ENCODE results near the gene TCF7L1. TPM values are rescaled to one million over a fixed set of nuclear protein-coding genes. Genes with fewer than 3 reads are reported as not detected.
"Not testable (repeated sequence)": the region's sequence is repeated elsewhere in the genome, so short reads cannot be mapped to it uniquely, and the experiment has no call there.

Gene TCF7L1
- total RNA-seq, 1 donor from 2014 or later = 6.6 TPM

- Mint-ChIP-seq H3K9me3 (ENCODE audit: unreplicated experiment) (peaks cover 5% of the 10 kb centered on the region), H3K27me3 (ENCODE audit: unreplicated experiment) (peaks cover 5% of the 10 kb centered on the region), H3K36me3 (ENCODE audit: unreplicated experiment) (peaks cover 3% of the 10 kb centered on the region), H3K4me1 (ENCODE audit: low read depth, unreplicated experiment) (peaks cover 22% of the 10 kb centered on the region), H3K27ac (ENCODE audit: unreplicated experiment) (no peak overlapping the region), H3K4me3 (ENCODE audit: unreplicated experiment) (no peak overlapping the region)
- TF ChIP-seq CTCF (IDR thresholded peaks at IDR 0.05; ENCODE audit: partially characterized antibody, unreplicated experiment) = no peak
- DNase-seq = no peak
Observed at GRCh38 chr2:85329181-85329651, 196.0 kb downstream of the TCF7L1 start.

GRCh38 chr2:85329701-85330100, 196.5 kb downstream of the TCF7L1 start:
- H3K27me3 Mint-ChIP-seq (ENCODE audit: unreplicated experiment); H3K36me3 Mint-ChIP-seq (ENCODE audit: unreplicated experiment); DNase-seq; H3K4me3 Mint-ChIP-seq (ENCODE audit: unreplicated experiment); H3K9me3 Mint-ChIP-seq (ENCODE audit: unreplicated experiment); H3K27ac Mint-ChIP-seq (ENCODE audit: unreplicated experiment): not testable (repeated sequence)
- H3K4me1 Mint-ChIP-seq (ENCODE audit: low read depth, unreplicated experiment) = peaks cover 22% of the 10 kb centered on the region

- no peak overlapping the region for H3K4me3 Mint-ChIP-seq (ENCODE audit: unreplicated experiment)
- H3K9me3 Mint-ChIP-seq (ENCODE audit: unreplicated experiment) = peaks cover 2% of the 10 kb centered on the region
- DNase-seq = no peak
- peaks cover 10% of the 10 kb centered on the region for H3K4me1 Mint-ChIP-seq (ENCODE audit: low read depth, unreplicated experiment)
- peaks cover 3% of the 10 kb centered on the region for H3K36me3 Mint-ChIP-seq (ENCODE audit: unreplicated experiment)
- H3K27ac Mint-ChIP-seq (ENCODE audit: unreplicated experiment) = no peak overlapping the region
- peaks cover 5% of the 10 kb centered on the region for H3K27me3 Mint-ChIP-seq (ENCODE audit: unreplicated experiment)
- no peak for TF ChIP-seq CTCF (IDR thresholded peaks at IDR 0.05; ENCODE audit: partially characterized antibody, unreplicated experiment)
Observed at GRCh38 chr2:85330839-85331636, 197.8 kb downstream of the TCF7L1 start.

- not testable (repeated sequence) for H3K4me1 Mint-ChIP-seq (ENCODE audit: low read depth, unreplicated experiment); H3K9me3 Mint-ChIP-seq (ENCODE audit: unreplicated experiment); H3K27ac Mint-ChIP-seq (ENCODE audit: unreplicated experiment); H3K4me3 Mint-ChIP-seq (ENCODE audit: unreplicated experiment); H3K27me3 Mint-ChIP-seq (ENCODE audit: unreplicated experiment); DNase-seq; H3K36me3 Mint-ChIP-seq (ENCODE audit: unreplicated experiment)
Observed at GRCh38 chr2:85333877-85334276, 200.7 kb downstream of the TCF7L1 start.

- Mint-ChIP-seq H3K4me1 (ENCODE audit: low read depth, unreplicated experiment) (no peaks in the 10 kb centered on the region), H3K9me3 (ENCODE audit: unreplicated experiment) (no peaks in the 10 kb centered on the region), H3K36me3 (ENCODE audit: unreplicated experiment) (no peaks in the 10 kb centered on the region), H3K27me3 (ENCODE audit: unreplicated experiment) (peaks cover 2% of the 10 kb centered on the region), H3K27ac (ENCODE audit: unreplicated experiment) (no peak overlapping the region), H3K4me3 (ENCODE audit: unreplicated experiment) (no peak overlapping the region)
- no peak for TF ChIP-seq CTCF (IDR thresholded peaks at IDR 0.05; ENCODE audit: partially characterized antibody, unreplicated experiment)
- no peak for DNase-seq
Observed at GRCh38 chr2:85334928-85335327, 201.7 kb downstream of the TCF7L1 start.

Data from glutamatergic neuron (in vitro differentiated cells).